ENCODE data around the gene TGM1.

DNA sequence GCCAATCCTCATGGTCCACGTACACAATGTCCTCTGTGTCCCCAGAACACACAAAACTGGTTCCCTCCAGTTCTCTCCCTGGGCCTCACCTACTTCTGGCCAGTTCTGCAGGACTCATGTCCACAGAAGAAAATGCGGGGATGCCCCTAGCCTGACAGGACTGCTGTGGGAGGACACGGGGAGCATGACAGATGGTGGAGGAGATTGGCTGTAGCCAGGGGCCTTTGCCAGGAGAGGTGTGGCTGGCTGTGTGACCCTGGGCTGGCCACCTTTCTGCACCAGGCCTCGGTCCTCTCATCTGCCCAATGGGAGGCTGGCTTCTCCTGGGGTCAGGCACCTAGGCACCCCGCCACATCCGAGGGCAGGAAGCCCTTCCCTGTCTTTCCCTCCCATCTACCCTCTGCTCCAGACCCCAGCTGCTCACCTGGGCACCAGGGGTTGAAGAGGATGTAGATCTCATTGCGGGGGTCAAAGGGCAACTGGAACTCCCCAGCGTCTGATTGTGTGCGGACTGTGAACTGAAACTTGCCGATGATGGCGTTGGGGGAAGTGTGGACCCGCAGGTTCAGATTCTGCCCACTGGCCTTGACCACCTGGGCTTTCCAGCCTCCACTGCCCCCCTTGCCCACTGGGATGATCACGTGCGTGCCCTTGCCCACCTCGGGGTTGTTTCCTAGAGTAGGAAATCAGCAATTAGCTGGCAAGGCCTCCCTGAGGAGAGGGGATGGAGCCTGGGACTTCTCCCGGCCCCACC, 2.8 kb downstream of the TGM1 start:
- TF ChIP-seq, protein P1, sequence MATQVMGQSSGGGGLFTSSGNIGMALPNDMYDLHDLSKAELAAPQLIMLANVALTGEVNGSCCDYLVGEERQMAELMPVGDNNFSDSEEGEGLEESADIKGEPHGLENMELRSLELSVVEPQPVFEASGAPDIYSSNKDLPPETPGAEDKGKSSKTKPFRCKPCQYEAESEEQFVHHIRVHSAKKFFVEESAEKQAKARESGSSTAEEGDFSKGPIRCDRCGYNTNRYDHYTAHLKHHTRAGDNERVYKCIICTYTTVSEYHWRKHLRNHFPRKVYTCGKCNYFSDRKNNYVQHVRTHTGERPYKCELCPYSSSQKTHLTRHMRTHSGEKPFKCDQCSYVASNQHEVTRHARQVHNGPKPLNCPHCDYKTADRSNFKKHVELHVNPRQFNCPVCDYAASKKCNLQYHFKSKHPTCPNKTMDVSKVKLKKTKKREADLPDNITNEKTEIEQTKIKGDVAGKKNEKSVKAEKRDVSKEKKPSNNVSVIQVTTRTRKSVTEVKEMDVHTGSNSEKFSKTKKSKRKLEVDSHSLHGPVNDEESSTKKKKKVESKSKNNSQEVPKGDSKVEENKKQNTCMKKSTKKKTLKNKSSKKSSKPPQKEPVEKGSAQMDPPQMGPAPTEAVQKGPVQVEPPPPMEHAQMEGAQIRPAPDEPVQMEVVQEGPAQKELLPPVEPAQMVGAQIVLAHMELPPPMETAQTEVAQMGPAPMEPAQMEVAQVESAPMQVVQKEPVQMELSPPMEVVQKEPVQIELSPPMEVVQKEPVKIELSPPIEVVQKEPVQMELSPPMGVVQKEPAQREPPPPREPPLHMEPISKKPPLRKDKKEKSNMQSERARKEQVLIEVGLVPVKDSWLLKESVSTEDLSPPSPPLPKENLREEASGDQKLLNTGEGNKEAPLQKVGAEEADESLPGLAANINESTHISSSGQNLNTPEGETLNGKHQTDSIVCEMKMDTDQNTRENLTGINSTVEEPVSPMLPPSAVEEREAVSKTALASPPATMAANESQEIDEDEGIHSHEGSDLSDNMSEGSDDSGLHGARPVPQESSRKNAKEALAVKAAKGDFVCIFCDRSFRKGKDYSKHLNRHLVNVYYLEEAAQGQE (IDR thresholded peaks at IDR 0.05; ENCODE audit: low read depth, low read length): no peak
- TF ChIP-seq PBX3 (IDR thresholded peaks at IDR 0.05) (no peak), CTCF (IDR thresholded peaks at IDR 0.05) (no peak), FOXM1 (IDR thresholded peaks at IDR 0.05; ENCODE audit: low read depth) (no peak), FOXJ3 (CRISPR knock-in tag; IDR thresholded peaks at IDR 0.05) (no peak), RFX5 (IDR thresholded peaks at IDR 0.05; ENCODE audit: low read length) (no peak), MXI1 (IDR thresholded peaks at IDR 0.05; ENCODE audit: low read depth, low read length) (no peak)
- TF ChIP-seq, protein P2, sequence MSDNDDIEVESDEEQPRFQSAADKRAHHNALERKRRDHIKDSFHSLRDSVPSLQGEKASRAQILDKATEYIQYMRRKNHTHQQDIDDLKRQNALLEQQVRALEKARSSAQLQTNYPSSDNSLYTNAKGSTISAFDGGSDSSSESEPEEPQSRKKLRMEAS (IDR thresholded peaks at IDR 0.05; ENCODE audit: low read depth): no peak

All from SK-N-SH (cell line).